Measurements from ENCODE around the gene IGF2R. TPM values are rescaled to one million over a fixed set of nuclear protein-coding genes. Genes with fewer than 3 reads are reported as not detected.

The IGF2R gene
- total and polyA plus RNA-seq, 2 of the 13 experiments (the other 11 are each of a cell fraction or from before 2014, with no cell fraction given): 38.3 to 70.0 TPM

GRCh38 chr6:159968295-159969203 lies at the start of gene IGF2R (continued):
- TF ChIP-seq ZNF782 (CRISPR knock-in tag; IDR thresholded peaks at IDR 0.05; ENCODE audit: borderline replicate concordance) (peak; percentile 78; the same call in 1 of the 2 replicates), ZNF121 (CRISPR knock-in tag; IDR thresholded peaks at IDR 0.05) (peak; percentile 94), ARNTL (CRISPR knock-in tag; IDR thresholded peaks at IDR 0.05) (peak; percentile 78; the same call in 1 of the 2 replicates), GATAD1 (CRISPR knock-in tag; IDR thresholded peaks at IDR 0.05) (peak; percentile 85), ATF7 (IDR thresholded peaks at IDR 0.05) (no peak), ATF7 (CRISPR knock-in tag; IDR thresholded peaks at IDR 0.05) (no peak), ZNF576 (CRISPR knock-in tag; IDR thresholded peaks at IDR 0.05) (no peak), EZH2 (conservative IDR thresholded peaks at IDR 0.05; ENCODE audit: low read depth, low read length) (no peak), ZNF350 (CRISPR knock-in tag; IDR thresholded peaks at IDR 0.05; ENCODE audit: borderline replicate concordance, low read depth) (0 out of 2 replicates have a peak, but pooled peaks have one; percentile 39), ZBTB14 (CRISPR knock-in tag; IDR thresholded peaks at IDR 0.05) (0 out of 2 replicates have a peak, but pooled peaks have one; percentile 7), HOXA5 (CRISPR knock-in tag; IDR thresholded peaks at IDR 0.05) (no peak; the same call in 1 of the 2 replicates), ZNF83 (CRISPR knock-in tag; IDR thresholded peaks at IDR 0.05; ENCODE audit: borderline replicate concordance) (no peak; the same call in 1 of the 2 replicates), HCFC1 (IDR thresholded peaks at IDR 0.05; ENCODE audit: low read depth, low read length) (no peak; the same call in 1 of the 2 replicates), SOX6 (IDR thresholded peaks at IDR 0.05) (no peak), SOX6 (CRISPR knock-in tag; IDR thresholded peaks at IDR 0.05) (peak; percentile 59), ZNF609 (CRISPR knock-in tag; IDR thresholded peaks at IDR 0.05; ENCODE audit: borderline replicate concordance) (peak; percentile 48; the same call in 1 of the 2 replicates), ZNF124 (CRISPR knock-in tag; IDR thresholded peaks at IDR 0.05) (0 out of 2 replicates have a peak, but pooled peaks have one; percentile 40), KDM1A (CRISPR knock-in tag; IDR thresholded peaks at IDR 0.05) (no peak), ZNF543 (CRISPR knock-in tag; IDR thresholded peaks at IDR 0.05) (0 out of 2 replicates have a peak, but pooled peaks have one; percentile 44), ZNF337 (CRISPR knock-in tag; IDR thresholded peaks at IDR 0.05; ENCODE audit: borderline replicate concordance, low read depth) (no peak), ZNF7 (CRISPR knock-in tag; IDR thresholded peaks at IDR 0.05) (peak; percentile 32; the same call in 1 of the 2 replicates), MXD1 (CRISPR knock-in tag; IDR thresholded peaks at IDR 0.05) (no peak)

Measured in HepG2 (cell line).